ENCODE measurements around the gene TBX10.

DNA sequence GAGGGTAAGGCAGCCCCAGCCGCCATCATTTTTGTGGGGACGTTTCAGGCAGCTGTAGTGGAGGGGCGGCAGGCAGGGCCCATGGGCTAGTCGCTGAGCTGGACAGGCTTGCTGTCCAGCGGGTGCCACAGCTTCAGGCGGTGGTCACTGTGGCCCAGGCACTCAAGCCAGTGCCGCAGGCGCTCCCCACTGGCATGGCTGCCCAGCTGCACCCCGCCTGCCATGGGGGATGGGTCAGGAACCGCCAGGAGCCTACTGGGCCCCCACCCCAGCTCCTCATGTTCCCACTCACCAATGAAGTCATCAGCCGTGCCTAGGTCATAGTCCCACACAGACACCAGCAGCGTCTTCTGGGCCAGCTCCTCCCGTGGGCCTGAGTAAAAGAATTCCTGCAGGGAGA, 26.8 kb downstream of the TBX10 start:
- TF ChIP-seq CTCF (conservative IDR thresholded peaks at IDR 0.05 in 1 of 2, IDR thresholded peaks at IDR 0.05 in 1 of 2; ENCODE audit: extremely low read depth in 1 of 2, insufficient read depth in 1 of 2, low read depth in 1 of 2, low read length in 2 of 2) = no peak
- no peak for TF ChIP-seq EZH2 (IDR thresholded peaks at IDR 0.05; ENCODE audit: borderline replicate concordance, low read length)
